K562 (cell line): ENCODE results near the gene TUBGCP5.

Experiments used
- ATF2 ChIP-seq: sonication (generic); formaldehyde crosslinking; IDR thresholded peaks from 2 replicates; pipeline ENCODE4 v1.8.1; 2022; ENCODE audit warnings: missing genetic modification reagents
- ATF3 ChIP-seq, 2 experiments: fragments of 450-650 bp in 1 of 2; sonication (generic) in 1 of 2; formaldehyde crosslinking in 1 of 2; IDR thresholded peaks in 1 of 2; conservative IDR thresholded peaks in 1 of 2; 2 replicates each; pipeline versions ENCODE4 v1.6.1 to v1.8.1; 2016 to 2023; ENCODE audit warnings: mild to moderate bottlenecking in 2 of 2, moderate library complexity in 2 of 2, inconsistent platforms in 1 of 2, missing genetic modification reagents in 1 of 2
- BCLAF1 ChIP-seq, 2 experiments: fragments of 450-650 bp in 1 of 2; IDR thresholded peaks; 2 replicates each; pipeline ENCODE4 v1.6.1; 2011 to 2017; ENCODE audit warnings: low read depth in 2 of 2, antibody characterized with exemption in 1 of 2, borderline replicate concordance in 1 of 2, low read length in 1 of 2, mild to moderate bottlenecking in 1 of 2, mixed read lengths in 1 of 2; ENCODE audit not compliant: control insufficient read depth in 1 of 2
- BRF2 ChIP-seq: IDR thresholded peaks from 3 replicates; pipeline ENCODE4 v1.6.1; 2011; ENCODE audit warnings: borderline replicate concordance, mild to moderate bottlenecking; ENCODE audit not compliant: insufficient read length, insufficient read depth
- EHMT2 ChIP-seq: fragments of 450-650 bp; IDR thresholded peaks from 2 replicates; pipeline ENCODE4 v1.6.1; 2018; ENCODE audit warnings: antibody characterized with exemption
- EZH2 ChIP-seq: IDR thresholded peaks from 2 replicates; pipeline ENCODE4 v1.6.1; 2012; ENCODE audit warnings: low read depth, mild to moderate bottlenecking, inconsistent platforms, low read length, borderline replicate concordance
- LEF1 ChIP-seq: fragments of 450-650 bp; IDR thresholded peaks from 2 replicates; pipeline ENCODE4 v1.6.1; 2016; ENCODE audit warnings: mild to moderate bottlenecking
- NCOR1 ChIP-seq: fragments of 450-650 bp; IDR thresholded peaks from 2 replicates; pipeline ENCODE4 v1.6.1; 2016; ENCODE audit warnings: mild to moderate bottlenecking, moderate library complexity
- PRPF4 ChIP-seq: fragments of 200-400 bp; formaldehyde crosslinking; IDR thresholded peaks from one replicate; pipeline ENCODE4 v1.6.1; 2017; ENCODE audit warnings: low read length, low read depth, mild to moderate bottlenecking; ENCODE audit not compliant: insufficient read depth, poor library complexity, severe bottlenecking
- RAD21 ChIP-seq, 2 experiments: fragments of 250-450 bp in 1 of 2; fragments of 450-650 bp in 1 of 2; sonication (Bioruptor Pico) in 1 of 2; formaldehyde crosslinking in 1 of 2; IDR thresholded peaks in 1 of 2; conservative IDR thresholded peaks in 1 of 2; 2 replicates each; pipeline versions ENCODE4 v1.4.0 to v1.8.0; 2020 to 2022; ENCODE audit warnings: mild to moderate bottlenecking in 2 of 2, moderate library complexity in 1 of 2
- TAF1 ChIP-seq: IDR thresholded peaks from 2 replicates; pipeline ENCODE4 v1.6.1; 2011; ENCODE audit warnings: mild to moderate bottlenecking, low read length, moderate library complexity; ENCODE audit not compliant: insufficient read depth, control insufficient read depth, severe bottlenecking; ENCODE audit errors: extremely low read depth
- ZBTB1 ChIP-seq: sonication (generic); formaldehyde crosslinking; IDR thresholded peaks from 2 replicates; pipeline ENCODE4 v1.8.1; 2023; ENCODE audit warnings: missing genetic modification reagents, low read depth, mild to moderate bottlenecking, borderline replicate concordance
- TF ChIP-seq, protein P1 (sequence below), 3 experiments: IDR thresholded peaks in 2 of 3; conservative IDR thresholded peaks in 1 of 3; 2 replicates each; pipeline ENCODE4 v1.5.1; 2011 to 2012; ENCODE audit warnings: low read length in 3 of 3, mild to moderate bottlenecking in 3 of 3, control low read depth in 2 of 3, improper control_type of control experiment in 1 of 3, inconsistent platforms in 1 of 3, low read depth in 1 of 3, mixed read lengths in 1 of 3, moderate library complexity in 1 of 3; ENCODE audit not compliant: insufficient read depth in 2 of 3

DNA sequence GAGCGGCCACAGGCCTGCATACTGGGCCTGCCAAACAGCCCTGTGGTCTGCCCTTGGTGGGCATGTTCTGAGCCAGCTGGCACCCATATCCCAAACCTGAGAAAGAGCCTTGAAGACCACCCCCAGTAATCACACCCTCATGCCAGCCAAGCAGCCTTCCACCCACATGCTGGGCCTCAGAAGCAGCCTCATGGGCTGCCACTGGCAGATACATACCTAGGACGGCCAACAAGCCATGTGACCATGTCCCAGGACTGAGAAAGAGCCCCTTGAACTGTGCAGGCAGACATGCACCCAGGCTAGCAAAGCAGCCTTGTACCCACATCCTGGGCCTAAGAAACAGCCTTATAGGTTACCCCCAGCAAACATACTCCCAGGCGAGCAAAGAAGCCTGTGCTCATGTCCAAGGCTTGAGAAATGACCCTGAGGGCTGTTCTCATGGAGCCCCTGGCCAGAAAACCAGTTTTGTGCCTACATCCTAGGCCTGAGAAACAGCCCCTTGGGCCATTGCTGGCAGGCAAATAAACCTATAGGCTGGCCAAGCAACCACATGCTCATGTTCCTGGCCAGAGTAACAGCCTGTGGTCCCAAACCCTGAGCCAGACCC lies 24.9 kb downstream of the TUBGCP5 start:
- TF ChIP-seq ATF3 (IDR thresholded peaks at IDR 0.05) (no peak), ATF3 (CRISPR knock-in tag; conservative IDR thresholded peaks at IDR 0.05) (no peak), LEF1 (no peak), BCLAF1 (IDR thresholded peaks at IDR 0.05; ENCODE audit: borderline replicate concordance in 1 of 2, control insufficient read depth in 1 of 2, low read depth in 2 of 2, low read length in 1 of 2) (no peak), PRPF4 (no peak), BRF2 (no peak), EHMT2 (no peak), NCOR1 (no peak), TAF1 (no peak), ZBTB1 (no peak), ATF2 (CRISPR knock-in tag) (no peak), EZH2 (no peak), RAD21 (CRISPR knock-in tag; conservative IDR thresholded peaks at IDR 0.05 in 1 of 2, IDR thresholded peaks at IDR 0.05 in 1 of 2) (no peak)
- TF ChIP-seq, protein P1, sequence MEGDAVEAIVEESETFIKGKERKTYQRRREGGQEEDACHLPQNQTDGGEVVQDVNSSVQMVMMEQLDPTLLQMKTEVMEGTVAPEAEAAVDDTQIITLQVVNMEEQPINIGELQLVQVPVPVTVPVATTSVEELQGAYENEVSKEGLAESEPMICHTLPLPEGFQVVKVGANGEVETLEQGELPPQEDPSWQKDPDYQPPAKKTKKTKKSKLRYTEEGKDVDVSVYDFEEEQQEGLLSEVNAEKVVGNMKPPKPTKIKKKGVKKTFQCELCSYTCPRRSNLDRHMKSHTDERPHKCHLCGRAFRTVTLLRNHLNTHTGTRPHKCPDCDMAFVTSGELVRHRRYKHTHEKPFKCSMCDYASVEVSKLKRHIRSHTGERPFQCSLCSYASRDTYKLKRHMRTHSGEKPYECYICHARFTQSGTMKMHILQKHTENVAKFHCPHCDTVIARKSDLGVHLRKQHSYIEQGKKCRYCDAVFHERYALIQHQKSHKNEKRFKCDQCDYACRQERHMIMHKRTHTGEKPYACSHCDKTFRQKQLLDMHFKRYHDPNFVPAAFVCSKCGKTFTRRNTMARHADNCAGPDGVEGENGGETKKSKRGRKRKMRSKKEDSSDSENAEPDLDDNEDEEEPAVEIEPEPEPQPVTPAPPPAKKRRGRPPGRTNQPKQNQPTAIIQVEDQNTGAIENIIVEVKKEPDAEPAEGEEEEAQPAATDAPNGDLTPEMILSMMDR (IDR thresholded peaks at IDR 0.05 in 2 of 3, conservative IDR thresholded peaks at IDR 0.05 in 1 of 3; ENCODE audit: insufficient read depth in 2 of 3, low read depth in 1 of 3, low read length in 3 of 3) = no peak
